A549 (cell line): ENCODE data around the gene DNHD1. TPM values are rescaled to one million over a fixed set of nuclear protein-coding genes. Genes with fewer than 3 reads are reported as not detected.

Experiments used
- ATAC-seq, 2 experiments: fragments of 200-7000 bp in 1 of 2; fragments of >200 bp in 1 of 2; cut with Nextera tagmentation in 1 of 2; cut with Tn5 transposase in 1 of 2; 3 replicates each; pipeline versions ENCODE4 v1.8.0 to v1.9.1; 2018 to 2020; ENCODE audit warnings: mild to moderate bottlenecking in 1 of 2, moderate library complexity in 1 of 2
- CTCF ChIA-PET: fragments of 300-600 bp; sonication (Branson Sonifier 250); formaldehyde crosslinking; extraction: SDS; loops from one replicate; lab custom pipeline; 2021; ENCODE audit warnings: antibody characterized with exemption, inconsistent platforms; lab: Yijun Ruan, JAX
- POLR2A ChIA-PET: fragments of 350-600 bp; formaldehyde crosslinking; extraction: SDS; loops from one replicate; lab custom pipeline; 2021; ENCODE audit warnings: antibody characterized with exemption, inconsistent platforms; lab: Yijun Ruan, JAX
- DNase-seq, 2 experiments: peaks; one replicate each; pipeline versions ENCODE4 v3.0.0 to v3.0.0-alpha.2; 2011 to 2016; ENCODE audit warnings: low read depth in 1 of 2, low spot score in 1 of 2
- FAIRE-seq: peaks from 2 replicates; lab custom pipeline; 2011; peaks lifted over from hg19 to GRCh38; lab: Jason Lieb, UNC
- H3K27ac ChIP-seq, 2 experiments: fragments of >200 bp; sonication (Bioruptor Twin); formaldehyde crosslinking; 3 replicates each; pipeline ENCODE4 v1.5.1; 2016 to 2017
- H3K4me1 ChIP-seq: fragments of >200 bp; sonication (Bioruptor Twin); formaldehyde crosslinking; 3 replicates; pipeline ENCODE4 v1.6.1; 2016
- H3K4me2 ChIP-seq: fragments of >200 bp; sonication (Bioruptor Twin); formaldehyde crosslinking; 3 replicates; pipeline ENCODE4 v1.6.1; 2016
- H3K4me3 ChIP-seq: fragments of >200 bp; sonication (Bioruptor Twin); formaldehyde crosslinking; 3 replicates; pipeline ENCODE4 v1.5.1; 2016
- H3K9me3 ChIP-seq: fragments of >200 bp; sonication (Bioruptor Twin); formaldehyde crosslinking; 3 replicates; pipeline ENCODE4 v1.6.1; 2016
- BHLHE40 ChIP-seq: IDR thresholded peaks from 2 replicates; pipeline ENCODE4 v1.6.1; 2012; ENCODE audit warnings: low read depth, low read length, inconsistent platforms
- CEBPB ChIP-seq, 2 experiments: fragments of >200 bp in 1 of 2; sonication (Bioruptor Twin) in 1 of 2; formaldehyde crosslinking in 1 of 2; IDR thresholded peaks; 2 replicates each; pipeline ENCODE4 v1.6.1; 2012 to 2016
- EHF ChIP-seq: fragments of 250-450 bp; sonication (Bioruptor Pico); IDR thresholded peaks from 2 replicates; pipeline ENCODE4 v1.5.0; 2020; ENCODE audit warnings: mild to moderate bottlenecking
- EP300 ChIP-seq, 2 experiments: fragments of >200 bp; sonication (Bioruptor Twin); formaldehyde crosslinking; IDR thresholded peaks; 2 replicates in 1 of 2; 3 replicates in 1 of 2; pipeline ENCODE4 v1.6.1; 2016 to 2017
- FOSB ChIP-seq: fragments of 250-450 bp; sonication (Bioruptor Pico); IDR thresholded peaks from 2 replicates; pipeline ENCODE4 v1.5.0; 2020; ENCODE audit warnings: mild to moderate bottlenecking, moderate library complexity
- JUN ChIP-seq, 2 experiments: fragments of >200 bp; sonication (Bioruptor Twin); formaldehyde crosslinking; IDR thresholded peaks; 2 replicates in 1 of 2; 3 replicates in 1 of 2; pipeline ENCODE4 v1.6.1; 2016 to 2017
- MAFK ChIP-seq: fragments of 450-650 bp; IDR thresholded peaks from 2 replicates; pipeline ENCODE4 v1.6.1; 2014; ENCODE audit not compliant: partially characterized antibody
- MAZ ChIP-seq: fragments of 150-350 bp; IDR thresholded peaks from 2 replicates; pipeline ENCODE4 v1.6.1; 2014; ENCODE audit warnings: antibody characterized with exemption, low read depth, low read length, borderline replicate concordance
- MYC ChIP-seq: IDR thresholded peaks from 2 replicates; pipeline ENCODE4 v1.6.1; 2012; ENCODE audit warnings: mild to moderate bottlenecking, inconsistent platforms, low read length, improper control_type of control experiment, borderline replicate concordance
- PHF8 ChIP-seq: fragments of 200-600 bp; sonication (generic); IDR thresholded peaks from 2 replicates; pipeline ENCODE4 v1.6.1; 2016; ENCODE audit warnings: low read depth, mild to moderate bottlenecking, antibody characterized with exemption, moderate library complexity, borderline replicate concordance
- RARB ChIP-seq: fragments of 250-450 bp; sonication (Bioruptor Pico); IDR thresholded peaks from 2 replicates; pipeline ENCODE4 v1.8.0; 2021; ENCODE audit warnings: mild to moderate bottlenecking, moderate library complexity
- RFX5 ChIP-seq: fragments of 450-650 bp; IDR thresholded peaks from 2 replicates; pipeline ENCODE4 v1.7.1; 2014; ENCODE audit warnings: antibody characterized with exemption, mild to moderate bottlenecking, moderate library complexity
- TFCP2L1 ChIP-seq: fragments of 250-450 bp; sonication (Bioruptor Pico); IDR thresholded peaks from 2 replicates; pipeline ENCODE4 v1.5.0; 2021; ENCODE audit warnings: mild to moderate bottlenecking
- TP53 ChIP-seq: fragments of 250-450 bp; sonication (Bioruptor Pico); IDR thresholded peaks from 2 replicates; pipeline ENCODE4 v1.5.0; 2021; ENCODE audit warnings: mild to moderate bottlenecking, moderate library complexity
- ZFP36 ChIP-seq: fragments of 450-650 bp; IDR thresholded peaks from 2 replicates; pipeline ENCODE4 v1.6.1; 2014; ENCODE audit warnings: borderline replicate concordance; ENCODE audit not compliant: partially characterized antibody
- ZNF302 ChIP-seq: fragments of 250-450 bp; sonication (Bioruptor Pico); IDR thresholded peaks from 2 replicates; pipeline ENCODE4 v1.9.0; 2021; ENCODE audit warnings: inconsistent platforms, mild to moderate bottlenecking, moderate library complexity
- whole genome bisulfite sequencing: methylation state at CpG from one replicate; pipeline ENCODE4 v1.1.6; 2017; ENCODE audit errors: missing lambda C conversion rate; 5-methylcytosine and 5-hydroxymethylcytosine counted together
- polyA minus RNA-seq: library from RNA; depleted of rRNA, polyadenylated mRNA; stranded (reverse); fragments of >200 nt; gene quantifications from 2 replicates; pipeline ENCODE4 v1.2.3, GENCODE V29; 2011; rRNA and poly(A)+ RNA removed
- polyA plus RNA-seq, 4 experiments: library from polyadenylated mRNA; depleted of rRNA in 3 of 4; stranded (reverse); fragments of >200 nt; fragmentation: RNase III in 1 of 4; extraction: RNeasy Plus Mini Kit Qiagen cat#74134 plus additional on column Dnase treatment in 1 of 4; gene quantifications; 2 replicates in 3 of 4; 3 replicates in 1 of 4; pipeline ENCODE4 v1.2.3, GENCODE V29; 2011 to 2017
- TF ChIP-seq, protein P1 (sequence below): IDR thresholded peaks from 2 replicates; pipeline ENCODE4 v1.6.1; 2012
- TF ChIP-seq, protein P2 (sequence below): IDR thresholded peaks from 2 replicates; pipeline ENCODE4 v1.6.1; 2012; ENCODE audit warnings: low read depth, borderline replicate concordance
- TF ChIP-seq, protein P3 (sequence below): fragments of >200 bp; sonication (Bioruptor Twin); formaldehyde crosslinking; IDR thresholded peaks from 2 replicates; pipeline ENCODE4 v1.6.1; 2016
- TF ChIP-seq, protein P4 (sequence below): fragments of 450-650 bp; IDR thresholded peaks from 2 replicates; pipeline ENCODE4 v1.6.1; 2014; ENCODE audit warnings: antibody characterized with exemption

The DNHD1 gene, protein sequence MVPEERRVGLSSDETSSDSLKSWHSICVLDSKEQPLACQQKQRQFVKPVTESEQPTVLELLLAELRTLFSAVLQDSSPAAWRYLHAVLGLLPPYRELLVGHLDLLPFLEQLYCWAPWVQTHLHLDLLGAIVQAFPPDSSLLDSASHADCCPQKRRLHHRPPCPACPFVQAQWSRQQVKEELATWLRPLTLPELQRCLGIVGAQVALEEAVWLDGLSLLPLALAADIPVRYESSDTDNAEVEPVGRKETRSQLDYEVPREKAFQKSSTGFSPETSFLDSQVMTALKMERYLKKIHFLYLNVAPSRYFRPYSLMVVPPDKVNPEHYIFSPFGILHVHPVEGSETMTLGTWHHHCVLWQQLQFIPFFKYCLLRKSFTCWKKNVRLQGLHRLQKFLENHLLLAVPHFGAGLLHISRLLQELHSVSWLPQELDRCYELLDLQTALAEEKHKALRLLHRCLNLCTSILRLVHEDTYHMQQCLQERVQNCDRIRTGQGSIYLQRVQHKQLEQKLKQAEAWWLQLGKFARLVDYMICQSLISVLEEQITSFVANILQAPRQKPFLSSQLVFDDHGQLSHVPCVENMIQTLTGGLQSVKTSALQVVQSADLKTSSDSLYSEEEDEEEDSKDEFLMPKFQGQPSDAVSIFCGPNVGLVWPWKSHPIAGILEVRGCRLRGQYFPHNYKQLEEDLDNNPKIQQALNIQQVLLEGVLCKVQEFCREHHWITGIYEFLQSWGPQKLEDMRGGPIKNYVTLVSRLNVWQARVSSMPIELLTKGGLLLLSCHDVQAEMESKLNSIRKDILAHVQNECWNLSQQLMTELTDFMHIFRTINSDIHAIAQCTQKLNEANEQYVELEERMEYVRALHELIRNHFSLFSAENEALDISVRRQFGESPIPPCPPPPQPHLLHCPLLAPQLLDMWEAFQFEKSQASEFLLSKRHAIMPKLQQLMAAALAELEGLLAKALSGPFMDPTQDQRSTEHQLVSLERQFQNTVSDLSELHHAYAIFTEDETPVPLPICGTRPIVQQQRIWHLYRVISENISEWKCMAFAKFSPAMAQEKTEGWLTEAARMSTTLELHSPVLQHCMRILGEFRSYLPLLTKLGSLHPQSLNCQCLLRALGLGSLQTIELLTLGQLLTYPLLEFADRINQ (N-terminal part only)
- polyA plus RNA-seq (2011; rRNA removed), result 8.6 and 12.7 TPM in 2 replicates
- polyA plus RNA-seq (2012; cell fraction: cytosol; rRNA removed), result 3.9 and 4.8 TPM in 2 replicates
- polyA plus RNA-seq (2012; cell fraction: nucleus; rRNA removed), result 56.8 and 58.6 TPM in 2 replicates
- 5.4 to 7.6 TPM (median 6.8 TPM) in 3 replicates for polyA plus RNA-seq (2017; fragmentation: RNase III; extraction: RNeasy Plus Mini Kit Qiagen cat#74134 plus additional on column Dnase treatment)
- polyA minus RNA-seq, result 33.0 and 36.1 TPM in 2 replicates

DNA sequence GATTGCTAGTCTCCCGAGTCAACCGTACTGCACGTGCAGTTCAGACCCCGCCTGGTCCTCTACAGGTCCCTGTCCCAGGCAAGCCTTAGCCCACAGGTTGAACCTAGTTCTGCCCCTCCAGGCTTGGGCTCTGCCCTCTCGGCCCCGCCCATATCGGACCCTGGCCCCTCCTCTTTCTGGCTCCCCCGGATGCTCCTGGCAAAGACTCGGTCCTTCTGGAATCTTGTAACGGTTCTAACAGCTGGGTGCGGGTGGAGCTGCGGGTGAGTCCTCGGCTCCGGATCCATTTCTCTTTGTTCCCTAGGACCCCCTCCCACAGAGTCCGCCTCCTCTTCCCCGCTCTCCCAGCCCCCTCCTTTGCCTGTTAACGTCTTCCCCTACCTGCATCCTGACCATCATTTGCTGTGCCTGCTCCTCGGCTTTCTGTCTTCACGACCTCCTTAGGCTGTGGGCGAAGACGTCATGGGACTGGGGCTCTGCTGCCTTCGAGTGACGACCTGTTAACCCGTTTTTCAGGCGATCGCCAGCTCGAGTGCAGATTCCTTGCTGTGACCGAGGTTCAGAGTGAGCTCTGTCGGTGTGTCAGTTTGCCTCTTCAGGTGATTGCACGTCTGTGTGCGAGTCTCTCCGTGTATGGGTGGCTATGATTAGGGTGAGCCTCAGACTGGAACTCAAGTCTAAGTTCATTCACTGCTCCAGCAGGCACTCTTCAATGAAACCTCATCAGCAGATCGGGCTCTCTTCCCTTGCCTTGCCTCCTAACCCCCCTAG, at the start of gene DNHD1:
DNHD1 (plus strand) TSS at position 212 of the 771 bp plus-strand sequence. CDS start 936 bp downstream, outside the sequence.
- no peak within 1 kb of the TSS for H3K4me3 ChIP-seq
- no peak; a peak in 1 of 6 replicates for ATAC-seq
- 88% methylated on average over 33 of the region's 33 CpGs for WGBS
- POLR2A ChIA-PET, result no interaction called here
- no peak for DNase-seq
- H3K9me3 ChIP-seq, result no peaks in the 10 kb centered on the region
- CTCF ChIA-PET, result interaction anchor here (1.0 to 6.0 kb wide), 5 partner anchors 9 to 134 kb away, joined by 3 to 30 read pairs (median 3); no protein-coding TSS in a partner anchor
- H3K27ac ChIP-seq, result no peak within 1 kb of the TSS
- no peak within 1 kb of the TSS for H3K4me2 ChIP-seq
- no peak for FAIRE-seq
- H3K4me1 ChIP-seq, result no peaks in the 10 kb centered on the region
- TF ChIP-seq PHF8, result no peak
- no peak for TF ChIP-seq BHLHE40
- TF ChIP-seq, protein P1, sequence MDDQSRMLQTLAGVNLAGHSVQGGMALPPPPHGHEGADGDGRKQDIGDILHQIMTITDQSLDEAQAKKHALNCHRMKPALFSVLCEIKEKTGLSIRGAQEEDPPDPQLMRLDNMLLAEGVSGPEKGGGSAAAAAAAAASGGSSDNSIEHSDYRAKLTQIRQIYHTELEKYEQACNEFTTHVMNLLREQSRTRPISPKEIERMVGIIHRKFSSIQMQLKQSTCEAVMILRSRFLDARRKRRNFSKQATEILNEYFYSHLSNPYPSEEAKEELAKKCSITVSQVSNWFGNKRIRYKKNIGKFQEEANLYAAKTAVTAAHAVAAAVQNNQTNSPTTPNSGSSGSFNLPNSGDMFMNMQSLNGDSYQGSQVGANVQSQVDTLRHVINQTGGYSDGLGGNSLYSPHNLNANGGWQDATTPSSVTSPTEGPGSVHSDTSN, result no peak
- TF ChIP-seq MAFK, result no peak
- no peak for TF ChIP-seq FOSB (CRISPR knock-in tag)
- no peak for TF ChIP-seq CEBPB (IDR thresholded peaks at IDR 0.05)
- no peak for TF ChIP-seq RFX5
- no peak for TF ChIP-seq JUN (IDR thresholded peaks at IDR 0.05)
- TF ChIP-seq EHF, result no peak
- no peak for TF ChIP-seq TFCP2L1 (CRISPR knock-in tag)
- no peak for TF ChIP-seq EP300 (IDR thresholded peaks at IDR 0.05)
- TF ChIP-seq, protein P2, sequence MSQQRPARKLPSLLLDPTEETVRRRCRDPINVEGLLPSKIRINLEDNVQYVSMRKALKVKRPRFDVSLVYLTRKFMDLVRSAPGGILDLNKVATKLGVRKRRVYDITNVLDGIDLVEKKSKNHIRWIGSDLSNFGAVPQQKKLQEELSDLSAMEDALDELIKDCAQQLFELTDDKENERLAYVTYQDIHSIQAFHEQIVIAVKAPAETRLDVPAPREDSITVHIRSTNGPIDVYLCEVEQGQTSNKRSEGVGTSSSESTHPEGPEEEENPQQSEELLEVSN, result no peak
- TF ChIP-seq MYC, result no peak
- TF ChIP-seq, protein P3, sequence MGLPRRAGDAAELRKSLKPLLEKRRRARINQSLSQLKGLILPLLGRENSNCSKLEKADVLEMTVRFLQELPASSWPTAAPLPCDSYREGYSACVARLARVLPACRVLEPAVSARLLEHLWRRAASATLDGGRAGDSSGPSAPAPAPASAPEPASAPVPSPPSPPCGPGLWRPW, result no peak
- TF ChIP-seq ZFP36, result no peak
- TF ChIP-seq, all 56 proteins: peak for 0

DNA sequence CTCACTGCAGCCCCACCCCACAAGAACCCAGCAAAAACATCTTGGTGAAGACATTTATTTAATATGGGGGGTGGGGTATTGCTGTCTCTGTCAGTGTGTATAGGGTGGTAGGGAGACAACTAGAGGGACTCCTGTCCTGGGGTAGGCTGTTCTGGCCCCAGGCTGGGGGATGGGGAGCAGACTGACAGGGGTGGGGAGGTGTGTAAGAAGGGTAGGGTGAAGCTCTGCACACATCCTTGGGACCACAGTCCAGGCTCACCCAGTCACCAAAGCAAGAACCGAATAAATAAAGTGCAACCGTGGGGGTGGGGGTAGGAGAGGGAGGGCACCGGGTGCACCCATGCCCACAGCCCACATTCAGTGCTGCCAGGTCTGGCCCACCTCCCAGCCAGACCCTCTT, 48.5 kb upstream of the DNHD1 start:
- TF ChIP-seq TFCP2L1 (CRISPR knock-in tag), result no peak
- TF ChIP-seq EP300 (IDR thresholded peaks at IDR 0.05), result no peak
- no peak for TF ChIP-seq MAFK
- TF ChIP-seq MAZ, result no peak
- TF ChIP-seq TP53, result no peak
- TF ChIP-seq, protein P4, sequence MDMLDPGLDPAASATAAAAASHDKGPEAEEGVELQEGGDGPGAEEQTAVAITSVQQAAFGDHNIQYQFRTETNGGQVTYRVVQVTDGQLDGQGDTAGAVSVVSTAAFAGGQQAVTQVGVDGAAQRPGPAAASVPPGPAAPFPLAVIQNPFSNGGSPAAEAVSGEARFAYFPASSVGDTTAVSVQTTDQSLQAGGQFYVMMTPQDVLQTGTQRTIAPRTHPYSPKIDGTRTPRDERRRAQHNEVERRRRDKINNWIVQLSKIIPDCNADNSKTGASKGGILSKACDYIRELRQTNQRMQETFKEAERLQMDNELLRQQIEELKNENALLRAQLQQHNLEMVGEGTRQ, result no peak
- TF ChIP-seq RARB (CRISPR knock-in tag), result no peak
- TF ChIP-seq ZNF302 (CRISPR knock-in tag), result no peak

More for the DNA sequence above, 48.5 kb upstream of the DNHD1 start:
- no peak overlapping the region for H3K27ac ChIP-seq
- DNase-seq (no peak), FAIRE-seq (no peak), ATAC-seq (no peak)
- ChIA-PET POLR2A (no interaction called here), CTCF (interaction anchor here (3.8 to 9.6 kb wide), 2 partner anchors 10 to 69 kb away, joined by 12 to 142 read pairs; no protein-coding TSS in a partner anchor)
- 83% methylated on average over 3 of the region's 3 CpGs for WGBS
- no peak overlapping the region for H3K4me3 ChIP-seq
- no peak overlapping the region for H3K4me2 ChIP-seq
- H3K4me1 ChIP-seq, result no peaks in the 10 kb centered on the region
- no peaks in the 10 kb centered on the region for H3K9me3 ChIP-seq
